ENCODE results near the gene SETD9.

The SETD9 gene

DNA sequence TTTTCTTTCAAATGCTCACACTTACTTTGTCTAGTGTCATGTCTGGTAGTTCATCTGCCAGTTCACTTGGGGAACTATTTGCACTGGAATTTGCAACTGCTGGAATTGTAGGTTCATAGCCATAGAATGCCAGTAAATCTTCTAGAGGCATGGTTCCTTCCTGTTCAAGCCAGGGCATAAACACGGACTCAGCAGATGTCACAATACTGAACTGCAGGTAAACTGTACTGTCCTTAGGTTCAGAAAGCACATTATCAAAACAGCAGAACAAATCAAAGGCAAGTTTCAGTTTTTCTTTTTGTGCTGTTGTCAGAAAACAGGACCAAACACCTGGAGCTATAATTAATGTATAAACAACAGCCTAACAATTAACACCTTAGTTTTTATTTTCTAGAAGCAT is 29.5 kb downstream of the SETD9 start:
- DNase-seq: no peak

GRCh38 chr5:56941981-56942380 is 32.6 kb downstream of the SETD9 start:
- DNase-seq: no peak

DNA sequence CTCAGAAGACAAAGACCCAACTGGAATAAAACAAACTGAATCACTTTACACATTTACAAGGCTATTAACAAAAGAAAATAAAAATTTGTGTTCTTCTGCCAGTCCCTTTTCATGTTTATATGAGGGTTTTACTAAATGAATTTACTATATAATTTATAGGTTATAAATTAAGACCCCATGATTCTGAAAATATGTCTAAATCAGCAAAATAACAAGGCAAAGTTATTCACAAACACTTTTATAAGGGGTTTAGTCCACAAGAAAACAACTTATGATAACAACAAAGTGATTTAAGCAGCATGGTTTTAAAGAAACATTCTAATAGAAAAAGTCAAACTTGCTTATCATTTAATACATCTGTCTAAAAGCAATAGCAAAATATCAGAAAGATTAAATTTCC is 37.7 kb downstream of the SETD9 start:
- DNase-seq: no peak

DNA sequence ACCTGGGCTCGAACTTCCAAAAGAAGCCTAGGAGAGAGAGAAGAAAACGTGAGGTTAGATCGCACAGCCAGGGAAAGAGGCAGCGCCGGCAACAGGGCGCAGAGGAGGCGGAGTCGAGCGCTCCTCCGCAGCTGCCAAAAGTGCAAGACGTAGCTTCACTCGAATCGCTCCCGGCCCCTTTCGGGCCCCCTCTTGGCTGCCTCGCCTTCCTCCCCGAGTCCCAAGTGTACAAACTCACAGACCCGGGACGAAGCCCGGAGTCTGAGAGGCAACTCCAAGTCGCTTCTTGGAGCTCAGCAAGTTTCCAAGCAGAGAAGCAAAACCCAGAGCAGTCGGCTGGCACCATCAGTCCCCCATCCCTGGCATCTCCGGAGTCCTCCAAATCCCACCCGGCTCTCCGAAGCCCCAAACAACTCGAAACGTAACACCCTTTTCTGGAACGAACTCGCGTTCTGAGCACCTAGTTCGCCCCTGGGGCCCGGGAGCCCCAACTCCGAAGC is 41.3 kb downstream of the SETD9 start:
- peak; percentile 34 for DNase-seq

DNA sequence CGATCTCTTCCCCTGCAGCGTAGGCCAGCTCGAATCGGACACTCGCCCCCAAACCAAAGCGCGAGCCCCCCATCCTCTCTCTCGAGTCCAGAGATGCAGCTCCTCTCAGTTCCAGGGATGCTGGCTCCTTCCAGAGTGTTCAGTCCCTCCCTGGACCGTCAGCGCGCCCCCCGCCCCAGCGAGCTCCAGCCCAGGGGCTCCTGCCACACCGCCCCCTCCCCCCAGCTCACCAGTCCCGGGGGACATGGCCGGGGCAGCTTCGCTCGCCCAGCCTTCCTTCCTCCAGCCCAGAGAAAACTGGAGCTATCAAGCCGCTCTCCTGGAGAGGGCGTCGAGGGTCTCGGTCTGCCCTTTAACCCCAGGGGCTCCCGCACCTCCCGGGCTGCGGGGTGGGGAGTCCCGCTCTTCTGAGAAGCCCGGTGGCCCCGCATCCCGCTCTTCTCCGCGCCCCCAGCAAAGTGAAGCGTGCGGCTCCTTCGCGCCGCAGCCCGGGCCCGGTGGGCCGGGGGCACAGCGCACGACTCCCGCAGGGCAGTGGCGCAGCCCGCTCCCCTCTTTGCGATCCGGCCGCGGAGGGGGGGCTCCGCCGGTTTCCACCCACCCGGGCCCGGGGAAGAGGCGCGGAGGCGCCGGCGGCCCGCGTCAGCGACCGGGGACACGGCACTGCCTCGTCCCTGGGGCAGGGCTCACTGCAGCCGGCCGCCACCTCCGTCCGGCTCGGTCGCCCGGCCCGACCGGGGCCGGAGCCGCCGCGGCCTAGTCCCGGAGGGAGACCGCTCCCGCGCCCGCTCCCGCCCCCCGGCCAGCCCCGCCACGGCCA is 41.9 kb downstream of the SETD9 start:
- DNase-seq: peak; percentile 17

DNA sequence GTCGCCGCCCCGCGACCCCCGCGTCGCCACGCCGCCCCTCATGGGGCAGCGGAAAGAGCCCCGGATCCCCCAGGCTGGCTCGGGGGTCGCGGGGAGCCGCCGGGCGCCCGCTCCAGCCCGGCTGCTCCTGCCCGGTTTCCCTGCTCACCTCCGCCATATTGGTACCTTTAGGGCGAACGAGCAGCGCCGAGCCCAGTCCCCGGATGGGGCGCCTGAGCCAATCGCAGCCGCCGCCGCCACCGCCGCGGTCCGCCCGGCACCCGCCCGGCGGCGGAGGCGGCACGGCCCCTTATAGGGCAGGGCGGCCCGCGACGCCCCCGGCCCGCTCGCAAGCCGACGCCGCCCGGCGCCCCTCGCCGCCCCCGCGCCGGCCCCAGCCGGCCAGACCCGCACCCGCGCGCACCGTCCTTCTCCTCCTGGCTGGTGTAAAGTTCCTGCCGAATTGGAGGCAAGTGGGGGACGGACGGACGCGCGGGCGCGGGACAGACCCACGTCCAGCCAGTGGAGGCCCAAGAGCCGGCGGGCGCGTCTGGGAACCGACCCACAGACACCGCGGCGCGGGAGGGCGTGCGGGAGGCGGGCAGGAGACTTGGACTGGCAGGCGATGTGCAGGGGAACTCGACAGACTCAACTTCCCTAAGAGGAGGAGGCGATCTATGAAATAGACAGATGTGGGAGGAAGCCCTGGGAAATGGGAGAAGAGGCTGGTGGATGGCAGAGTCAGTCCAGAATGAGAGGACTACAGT is 42.7 kb downstream of the SETD9 start, which contains the start of gene MIER3:
MIER3 (minus strand) TSS at position 178 of the 746 bp plus-strand sequence; CDS start at position 157, 21 bp downstream.
- peak; percentile 72 for DNase-seq

- no peak for DNase-seq
Observed at GRCh38 chr5:56954262-56954661, 44.9 kb downstream of the SETD9 start.

DNA sequence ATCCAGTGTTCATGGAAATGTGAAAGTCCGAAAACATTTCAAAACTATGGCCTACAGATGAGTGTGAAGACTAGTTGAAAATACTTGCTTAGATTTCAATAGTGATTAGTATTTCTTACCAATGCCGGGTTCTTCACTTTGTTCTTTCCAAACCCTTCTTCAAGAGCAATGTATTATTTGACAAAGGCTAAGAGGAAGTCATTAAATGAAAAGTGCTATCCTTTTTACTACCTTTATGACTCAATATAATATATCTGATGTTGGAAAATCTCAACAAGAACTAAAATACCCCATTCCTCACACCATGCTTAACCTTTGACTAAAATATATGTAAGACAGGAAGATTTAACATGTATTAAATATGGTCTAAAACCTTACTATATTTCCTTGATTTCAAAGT is 49.2 kb downstream of the SETD9 start:
- DNase-seq: no peak

DNA sequence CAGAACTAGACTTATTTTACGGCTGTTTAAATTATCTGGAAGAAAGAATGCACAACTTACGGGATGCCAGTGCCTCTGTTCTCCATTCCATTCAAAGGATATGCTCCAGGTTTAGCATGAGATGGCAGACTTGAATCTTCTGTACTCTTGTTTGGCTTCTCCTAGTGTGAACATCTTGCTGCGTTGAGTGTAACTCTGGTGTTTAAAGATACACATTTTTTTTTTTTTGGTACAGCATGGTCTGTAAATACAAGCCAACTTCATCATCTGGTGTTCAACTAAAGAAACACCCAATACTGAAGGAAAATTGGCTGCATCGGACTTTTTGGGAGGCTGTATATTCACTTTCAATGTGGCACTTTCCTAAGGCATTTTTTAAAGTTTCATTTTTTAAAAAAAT is 49.9 kb downstream of the SETD9 start:
- DNase-seq: no peak

DNA sequence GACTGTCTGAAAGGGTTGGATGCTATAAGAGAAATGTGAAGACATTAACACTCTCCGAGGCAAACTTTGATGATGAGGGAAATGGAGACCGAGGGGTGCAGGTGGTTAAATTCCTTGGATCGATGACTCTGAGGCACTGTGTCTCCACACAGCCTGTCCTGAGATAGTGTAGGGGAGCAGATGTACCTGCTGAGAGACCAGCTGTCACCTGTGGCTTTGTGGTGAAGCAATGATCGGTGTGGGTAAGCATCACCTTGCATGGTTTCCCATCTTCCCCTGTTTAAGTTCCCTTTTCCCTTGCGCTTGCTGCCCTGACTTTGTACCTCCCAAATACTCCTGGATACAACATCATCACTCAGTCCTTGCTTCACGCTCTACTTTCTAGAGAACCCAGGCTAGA is 52.4 kb downstream of the SETD9 start:
- DNase-seq: no peak

DNA sequence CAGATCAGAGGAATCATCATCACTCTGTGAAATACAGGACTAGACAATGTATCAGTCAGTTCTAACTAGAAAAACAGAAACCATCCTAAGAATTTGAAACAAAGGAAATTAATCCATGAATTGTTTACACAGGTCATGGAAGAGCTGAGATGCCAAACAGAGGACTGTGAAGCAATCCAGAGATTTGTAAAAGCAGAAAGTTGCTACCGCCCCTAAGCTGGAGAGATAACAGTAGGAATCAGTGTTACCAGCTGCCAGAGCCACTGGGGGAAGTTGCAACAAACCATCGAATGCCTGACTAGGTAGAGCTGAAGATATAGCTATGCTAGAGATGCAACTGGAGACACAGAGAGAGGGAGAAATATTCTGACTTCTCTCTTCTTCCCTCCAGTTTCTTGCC is 52.9 kb downstream of the SETD9 start:
- DNase-seq: no peak

- no peak for DNase-seq
Observed at GRCh38 chr5:56963246-56963645, 53.9 kb downstream of the SETD9 start.

GRCh38 chr5:56964173-56964572 is 54.8 kb downstream of the SETD9 start:
- DNase-seq: no peak

All from activated effector memory CD4-positive, alpha-beta T cell treated with Interleukin-2 at 50 U/mL for 16 hours (primary cell).